Measurements from ENCODE around the gene F5.

- TF ChIP-seq CTCF (IDR thresholded peaks at IDR 0.05) (no peak), POLR2AphosphoS5 (IDR thresholded peaks at IDR 0.05) (no peak)
Observed at GRCh38 chr1:169478094-169478672, 108.1 kb downstream of the F5 start.

Measured in sigmoid colon (tissue), 4 donors.